IMR-90 (cell line): ENCODE results near the gene NDUFA13. TPM values are rescaled to one million over a fixed set of nuclear protein-coding genes. Genes with fewer than 3 reads are reported as not detected.

Source experiments
- ATAC-seq: fragments of 200-7000 bp; cut with Tn5 transposase; 2 replicates; pipeline ENCODE4 v1.9.1; 2020; ENCODE audit warnings: low read depth, mild to moderate bottlenecking, moderate library complexity
- BruUV-seq: library from RNA; stranded (reverse); fragments of 400-500 nt; replicated peaks from 2 replicates; lab custom pipeline; 2021; lab: Mats Ljungman, UMichigan
- CTCF ChIA-PET: fragments of 300-600 bp; formaldehyde crosslinking; extraction: SDS; loops from one replicate; lab custom pipeline; 2021; ENCODE audit warnings: antibody characterized with exemption; lab: Yijun Ruan, JAX
- POLR2A ChIA-PET: fragments of 300-600 bp; sonication (Branson Sonifier 250); formaldehyde crosslinking; loops from one replicate; lab custom pipeline; 2022; ENCODE audit warnings: antibody characterized with exemption; ENCODE audit not compliant: unreplicated experiment; lab: Charles Lee
- DNase-seq: peaks from one replicate; pipeline ENCODE4 v3.0.0; 2013
- H2AFZ ChIP-seq: replicated peaks from 2 replicates; pipeline ENCODE3; 2013; ENCODE audit warnings: low read length, mild to moderate bottlenecking; ENCODE audit not compliant: poor library complexity
- H2AK5ac ChIP-seq: 2 replicates; pipeline ENCODE4 v1.6.1; 2013; ENCODE audit warnings: low read depth, low read length, inconsistent platforms
- H2AK9ac ChIP-seq: replicated peaks from 2 replicates; pipeline ENCODE3; 2013; ENCODE audit warnings: mild to moderate bottlenecking, low read depth, low read length, moderate library complexity; ENCODE audit not compliant: poor library complexity
- H2BK120ac ChIP-seq: 2 replicates; pipeline ENCODE4 v1.6.1; 2013; ENCODE audit warnings: low read depth, low read length, inconsistent platforms
- H2BK15ac ChIP-seq: 3 replicates; pipeline ENCODE4 v1.6.1; 2013; ENCODE audit warnings: low read depth, low read length, inconsistent platforms
- H2BK20ac ChIP-seq: 2 replicates; pipeline ENCODE4 v1.6.1; 2013; ENCODE audit warnings: low read depth, mild to moderate bottlenecking, inconsistent platforms, low read length, moderate library complexity
- H2BK5ac ChIP-seq: 2 replicates; pipeline ENCODE4 v1.6.1; 2013; ENCODE audit warnings: mild to moderate bottlenecking, low read depth, low read length, inconsistent platforms; ENCODE audit not compliant: poor library complexity, severe bottlenecking
- H3K14ac ChIP-seq: replicated peaks from 2 replicates; pipeline ENCODE4 v1.6.1; 2013; ENCODE audit warnings: low read depth, low read length, inconsistent platforms
- H3K18ac ChIP-seq: 2 replicates; pipeline ENCODE4 v1.6.1; 2013; ENCODE audit warnings: low read depth, low read length, control low read depth
- H3K23ac ChIP-seq: 2 replicates; pipeline ENCODE4 v1.6.1; 2013; ENCODE audit warnings: low read depth, low read length, inconsistent platforms
- H3K27ac ChIP-seq: 2 replicates; pipeline ENCODE4 v1.5.1; 2013; ENCODE audit warnings: mild to moderate bottlenecking, control low read depth, low read length; ENCODE audit not compliant: insufficient read depth
- H3K27me3 ChIP-seq: 2 replicates; pipeline ENCODE4 v1.6.1; 2013; ENCODE audit warnings: low read length; ENCODE audit not compliant: control insufficient read depth, insufficient read depth
- H3K36me3 ChIP-seq: 2 replicates; pipeline ENCODE4 v1.6.1; 2013; ENCODE audit warnings: low read length, mixed read lengths; ENCODE audit not compliant: control insufficient read depth, insufficient read depth
- H3K4ac ChIP-seq: 2 replicates; pipeline ENCODE4 v1.6.1; 2013; ENCODE audit warnings: low read depth, low read length, inconsistent platforms
- H3K4me1 ChIP-seq: 2 replicates; pipeline ENCODE4 v1.6.1; 2013; ENCODE audit warnings: low read length, mixed read lengths; ENCODE audit not compliant: control insufficient read depth, insufficient read depth
- H3K4me2 ChIP-seq: 2 replicates; pipeline ENCODE4 v1.6.1; 2013; ENCODE audit warnings: low read depth, mild to moderate bottlenecking, control low read depth, low read length, moderate library complexity
- H3K4me3 ChIP-seq: 2 replicates; pipeline ENCODE4 v1.5.1; 2013; ENCODE audit warnings: low read depth, mild to moderate bottlenecking, control low read depth, low read length, moderate library complexity; ENCODE audit not compliant: insufficient read depth
- H3K56ac ChIP-seq: 2 replicates; pipeline ENCODE4 v1.6.1; 2013; ENCODE audit warnings: low read length, inconsistent platforms; ENCODE audit not compliant: insufficient read depth; ENCODE audit errors: extremely low read depth
- H3K79me1 ChIP-seq, 2 experiments: 2 replicates each; pipeline ENCODE4 v1.6.1; 2013; ENCODE audit warnings: low read length in 2 of 2, inconsistent platforms in 1 of 2, low read depth in 1 of 2
- H3K9ac ChIP-seq: 2 replicates; pipeline ENCODE4 v1.6.1; 2013; ENCODE audit warnings: low read depth, low read length, control low read depth
- H3K9me1 ChIP-seq: 2 replicates; pipeline ENCODE4 v1.6.1; 2013; ENCODE audit warnings: low read length, inconsistent platforms; ENCODE audit not compliant: insufficient read depth
- H3K9me3 ChIP-seq: 2 replicates; pipeline ENCODE4 v1.6.1; 2013; ENCODE audit warnings: low read length; ENCODE audit not compliant: control insufficient read depth, insufficient read depth
- H4K20me1 ChIP-seq: 2 replicates; pipeline ENCODE4 v1.6.1; 2013; ENCODE audit warnings: low read length, inconsistent platforms; ENCODE audit not compliant: insufficient read depth
- H4K5ac ChIP-seq: 2 replicates; pipeline ENCODE4 v1.6.1; 2013; ENCODE audit warnings: mild to moderate bottlenecking, low read depth, low read length, control low read depth
- H4K8ac ChIP-seq, 2 experiments: 2 replicates each; pipeline ENCODE4 v1.6.1; 2013; ENCODE audit warnings: low read depth in 2 of 2, low read length in 2 of 2, control low read depth in 1 of 2, inconsistent platforms in 1 of 2
- H4K91ac ChIP-seq: 2 replicates; pipeline ENCODE4 v1.6.1; 2013; ENCODE audit warnings: low read depth, low read length, inconsistent platforms; ENCODE audit not compliant: insufficient read depth
- BHLHE40 ChIP-seq: fragments of 150-350 bp; IDR thresholded peaks from 2 replicates; pipeline ENCODE4 v1.6.1; 2016; ENCODE audit warnings: mild to moderate bottlenecking, low read depth, low read length
- CEBPB ChIP-seq: IDR thresholded peaks from 2 replicates; pipeline ENCODE4 v1.6.1; 2012; ENCODE audit warnings: low read depth, low read length, improper control_type of control experiment
- CHD1 ChIP-seq: IDR thresholded peaks from 2 replicates; pipeline ENCODE4 v1.6.1; 2012; ENCODE audit warnings: low read depth, low read length, improper control_type of control experiment
- FOS ChIP-seq: fragments of 150-350 bp; IDR thresholded peaks from 2 replicates; pipeline ENCODE4 v1.6.1; 2016; ENCODE audit warnings: low read depth, low read length
- MAZ ChIP-seq: IDR thresholded peaks from 2 replicates; pipeline ENCODE4 v1.6.1; 2012; ENCODE audit warnings: low read depth, mild to moderate bottlenecking, low read length, improper control_type of control experiment, moderate library complexity, borderline replicate concordance
- MXI1 ChIP-seq: IDR thresholded peaks from 2 replicates; pipeline ENCODE4 v1.6.1; 2012; ENCODE audit warnings: low read depth, mild to moderate bottlenecking, low read length, moderate library complexity, borderline replicate concordance
- RAD21 ChIP-seq: IDR thresholded peaks from 2 replicates; pipeline ENCODE4 v1.6.1; 2012; ENCODE audit warnings: low read length, improper control_type of control experiment
- RCOR1 ChIP-seq: IDR thresholded peaks from 2 replicates; pipeline ENCODE4 v1.6.1; 2012; ENCODE audit warnings: mild to moderate bottlenecking, low read length, improper control_type of control experiment; ENCODE audit not compliant: insufficient replicate concordance
- RFX5 ChIP-seq: IDR thresholded peaks from 2 replicates; pipeline ENCODE4 v1.8.0; 2012; ENCODE audit warnings: low read depth, mild to moderate bottlenecking, low read length, moderate library complexity
- WGBS, 2 experiments: methylation state at CpG; one replicate each; pipeline versions ENCODE4 v1.1.5 to v1.1.7; 2013; ENCODE audit warnings: missing lambda C conversion rate in 2 of 2; ENCODE audit not compliant: insufficient read length in 1 of 2; ENCODE audit errors: extremely low coverage in 2 of 2; 5-methylcytosine and 5-hydroxymethylcytosine counted together
- dilution Hi-C: fragments of 300-500 bp; cut with HindIII; formaldehyde crosslinking; loops from one replicate; pipeline ENCODE4 v1.14.3; 2018; ENCODE audit warnings: low sequenced_read_pairs; ENCODE audit not compliant: unreplicated experiment
- in situ Hi-C: fragments of 300-500 bp; cut with MboI; formaldehyde crosslinking; loops from 3 replicates; pipeline ENCODE4 v1.14.3; 2019; ENCODE audit warnings: low sequenced_read_pairs, inconsistent platforms, mixed read lengths
- intact Hi-C: fragments of 100-400 bp; cut with micrococcal nuclease; formaldehyde crosslinking; loops from 2 replicates; pipeline ENCODE4 v1.10.0; 2022
- polyA plus RNA-seq, 3 experiments: library from polyadenylated mRNA; depleted of rRNA; stranded (reverse); fragments of >200 nt; gene quantifications; 2 replicates each; pipeline ENCODE4 v1.2.3, GENCODE V29; 2012; ENCODE audit warnings: low replicate concordance in 1 of 3
- total RNA-seq: library from RNA; depleted of rRNA; stranded (reverse); fragments of >200 nt; gene quantifications from 2 replicates; pipeline ENCODE4 v1.2.3, GENCODE V29; 2012
- TF ChIP-seq, protein P1 (sequence below): conservative IDR thresholded peaks from 2 replicates; pipeline ENCODE4 v1.5.1; 2012; ENCODE audit warnings: mild to moderate bottlenecking, low read depth, low read length, improper control_type of control experiment
- TF ChIP-seq, protein P2 (sequence below): fragments of 150-350 bp; IDR thresholded peaks from 2 replicates; pipeline ENCODE4 v1.6.1; 2016; ENCODE audit warnings: low read depth, mild to moderate bottlenecking, low read length, moderate library complexity, borderline replicate concordance

The NDUFA13 gene
- total and polyA plus RNA-seq, 2 of the 4 experiments (the other 2 are of a cell fraction), result 30.6 to 667 TPM

DNA sequence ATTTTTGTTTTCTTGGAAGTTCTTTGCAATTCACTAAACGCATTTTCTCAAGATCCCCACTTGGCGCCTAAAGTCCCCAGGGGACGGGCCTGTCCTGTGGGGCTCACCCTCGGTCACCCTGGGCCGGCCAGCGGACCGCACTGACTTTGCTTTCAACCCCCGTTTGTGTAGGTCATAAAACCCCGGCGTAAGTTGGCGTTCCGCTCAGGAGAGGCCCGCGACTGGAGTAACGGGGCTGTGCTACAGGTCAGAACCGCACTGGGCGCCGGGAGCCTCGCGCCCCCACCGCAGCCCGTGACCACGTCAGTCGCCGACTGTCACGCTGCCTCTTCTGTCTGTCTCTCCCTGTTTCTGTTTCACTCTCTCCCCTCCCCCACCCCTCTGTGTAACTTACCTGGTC, 14.2 kb upstream of the NDUFA13 start:
- Histone ChIP-seq H3K18ac (no peak overlapping the region), H3K4me1 (no peaks in the 10 kb centered on the region), H3K4me2 (no peak overlapping the region), H4K20me1 (no peaks in the 10 kb centered on the region; the same call in 1 of the 2 replicates), H2BK120ac (no peak overlapping the region), H2AFZ (no peak overlapping the region), H3K27ac (no peak overlapping the region), H4K91ac (no peak overlapping the region), H3K9ac (no peak overlapping the region), H2BK15ac (no peak overlapping the region), H3K27me3 (no peaks in the 10 kb centered on the region), H2AK9ac (no peak overlapping the region), H3K9me3 (no peaks in the 10 kb centered on the region), H4K8ac (no peak overlapping the region), H2BK20ac (no peak overlapping the region), H3K56ac (no peak overlapping the region), H3K23ac (no peak overlapping the region), H3K79me1 (peaks cover 7 to 19% of the 10 kb centered on the region in 2 experiments; a peak in 3 of 4 replicates), H2BK5ac (no peak overlapping the region), H3K4ac (no peak overlapping the region), H4K5ac (no peak overlapping the region), H3K9me1 (no peaks in the 10 kb centered on the region; the same call in 1 of the 2 replicates), H3K14ac (no peak overlapping the region), H3K4me3 (no peak overlapping the region), H2AK5ac (no peak overlapping the region), H3K36me3 (peaks cover 76% of the 10 kb centered on the region)
- in situ Hi-C loops, result no loop called here
- TF ChIP-seq CHD1 (no peak), RCOR1 (no peak), CEBPB (no peak), RAD21 (no peak), MAZ (no peak), RFX5 (no peak), FOS (no peak), MXI1 (no peak), BHLHE40 (no peak)
- TF ChIP-seq, protein P1, sequence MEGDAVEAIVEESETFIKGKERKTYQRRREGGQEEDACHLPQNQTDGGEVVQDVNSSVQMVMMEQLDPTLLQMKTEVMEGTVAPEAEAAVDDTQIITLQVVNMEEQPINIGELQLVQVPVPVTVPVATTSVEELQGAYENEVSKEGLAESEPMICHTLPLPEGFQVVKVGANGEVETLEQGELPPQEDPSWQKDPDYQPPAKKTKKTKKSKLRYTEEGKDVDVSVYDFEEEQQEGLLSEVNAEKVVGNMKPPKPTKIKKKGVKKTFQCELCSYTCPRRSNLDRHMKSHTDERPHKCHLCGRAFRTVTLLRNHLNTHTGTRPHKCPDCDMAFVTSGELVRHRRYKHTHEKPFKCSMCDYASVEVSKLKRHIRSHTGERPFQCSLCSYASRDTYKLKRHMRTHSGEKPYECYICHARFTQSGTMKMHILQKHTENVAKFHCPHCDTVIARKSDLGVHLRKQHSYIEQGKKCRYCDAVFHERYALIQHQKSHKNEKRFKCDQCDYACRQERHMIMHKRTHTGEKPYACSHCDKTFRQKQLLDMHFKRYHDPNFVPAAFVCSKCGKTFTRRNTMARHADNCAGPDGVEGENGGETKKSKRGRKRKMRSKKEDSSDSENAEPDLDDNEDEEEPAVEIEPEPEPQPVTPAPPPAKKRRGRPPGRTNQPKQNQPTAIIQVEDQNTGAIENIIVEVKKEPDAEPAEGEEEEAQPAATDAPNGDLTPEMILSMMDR, result no peak
- TF ChIP-seq, protein P2, sequence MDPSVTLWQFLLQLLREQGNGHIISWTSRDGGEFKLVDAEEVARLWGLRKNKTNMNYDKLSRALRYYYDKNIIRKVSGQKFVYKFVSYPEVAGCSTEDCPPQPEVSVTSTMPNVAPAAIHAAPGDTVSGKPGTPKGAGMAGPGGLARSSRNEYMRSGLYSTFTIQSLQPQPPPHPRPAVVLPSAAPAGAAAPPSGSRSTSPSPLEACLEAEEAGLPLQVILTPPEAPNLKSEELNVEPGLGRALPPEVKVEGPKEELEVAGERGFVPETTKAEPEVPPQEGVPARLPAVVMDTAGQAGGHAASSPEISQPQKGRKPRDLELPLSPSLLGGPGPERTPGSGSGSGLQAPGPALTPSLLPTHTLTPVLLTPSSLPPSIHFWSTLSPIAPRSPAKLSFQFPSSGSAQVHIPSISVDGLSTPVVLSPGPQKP, result no peak
- no TSS peak for BruUV-seq
- 97% methylated on average over 13 of the region's 26 CpGs; no CpG with 5 or more reads in 1 of the 2 experiments for WGBS, 2 experiments
- ChIA-PET POLR2A (no interaction called here), CTCF (no interaction called here)
- intact Hi-C loops, result no loop called here
- dilution Hi-C loops, result no loop called here
- DNase-seq, result no peak
- ATAC-seq, result no peak
